HG03060 (cell line): ENCODE results near the gene RAP1GAP2.
"Not testable (repeated sequence)": the region's sequence is repeated elsewhere in the genome, so short reads cannot be mapped to it uniquely, and the experiment has no call there.

Experiments
- ATAC-seq: cut with Tn5 transposase; IDR thresholded peaks from one replicate; pipeline ENCODE4 v1.9.1; 2021; ENCODE audit warnings: low read depth, moderate number of reproducible peaks; ENCODE audit not compliant: unreplicated experiment

Gene RAP1GAP2

GRCh38 chr17:2814049-2814448 is 17.8 kb downstream of the RAP1GAP2 start:
- no peak for ATAC-seq

GRCh38 chr17:2814481-2815341 is 18.5 kb downstream of the RAP1GAP2 start:
- no peak for ATAC-seq

- no peak for ATAC-seq
Observed at GRCh38 chr17:2815781-2816185, 19.5 kb downstream of the RAP1GAP2 start.

GRCh38 chr17:2816688-2817087 is 20.4 kb downstream of the RAP1GAP2 start:
- ATAC-seq, result no peak

- ATAC-seq, result not testable (repeated sequence)
Observed at GRCh38 chr17:2819294-2819693, 23.1 kb downstream of the RAP1GAP2 start.

- no peak for ATAC-seq
Observed at GRCh38 chr17:2819921-2820501, 23.8 kb downstream of the RAP1GAP2 start.

GRCh38 chr17:2821868-2822267 is 25.6 kb downstream of the RAP1GAP2 start:
- ATAC-seq, result no peak

GRCh38 chr17:2822358-2822757 is 26.1 kb downstream of the RAP1GAP2 start:
- no peak for ATAC-seq

DNA sequence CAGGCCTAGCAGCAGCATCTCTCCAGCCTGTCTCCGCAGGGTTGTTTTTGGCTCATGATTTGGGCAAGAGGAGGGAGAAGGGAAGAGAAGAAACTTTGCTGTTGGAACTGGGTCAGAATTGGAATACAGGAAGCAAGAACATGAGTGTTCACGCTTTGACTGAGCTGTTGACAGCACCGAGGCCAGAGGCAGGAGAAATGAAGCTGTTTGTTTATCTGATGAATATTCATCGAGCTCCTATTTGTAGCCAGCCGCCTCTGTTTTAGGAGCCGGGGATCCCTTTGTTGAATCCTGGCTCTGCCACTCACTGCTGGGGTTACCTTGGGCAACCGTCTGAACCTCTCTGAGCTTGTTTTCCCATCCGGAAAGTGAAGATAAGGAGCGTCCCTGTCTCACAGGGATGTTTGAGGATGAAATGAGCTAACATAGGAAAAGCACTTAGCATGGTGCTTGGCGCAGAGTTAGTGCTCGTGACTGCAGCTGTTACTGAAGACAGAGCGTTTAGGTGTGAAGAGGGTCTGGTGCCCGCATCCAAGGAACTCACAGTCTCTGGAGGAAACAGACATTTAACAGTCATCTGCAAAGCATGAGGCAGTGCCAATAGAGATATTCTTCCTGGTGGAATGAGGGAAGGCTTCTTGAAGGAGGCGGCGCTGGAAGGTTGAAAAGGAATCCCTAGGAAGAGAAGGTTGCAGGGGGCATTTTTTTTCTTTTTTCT is 29.2 kb downstream of the RAP1GAP2 start:
- no peak for ATAC-seq

DNA sequence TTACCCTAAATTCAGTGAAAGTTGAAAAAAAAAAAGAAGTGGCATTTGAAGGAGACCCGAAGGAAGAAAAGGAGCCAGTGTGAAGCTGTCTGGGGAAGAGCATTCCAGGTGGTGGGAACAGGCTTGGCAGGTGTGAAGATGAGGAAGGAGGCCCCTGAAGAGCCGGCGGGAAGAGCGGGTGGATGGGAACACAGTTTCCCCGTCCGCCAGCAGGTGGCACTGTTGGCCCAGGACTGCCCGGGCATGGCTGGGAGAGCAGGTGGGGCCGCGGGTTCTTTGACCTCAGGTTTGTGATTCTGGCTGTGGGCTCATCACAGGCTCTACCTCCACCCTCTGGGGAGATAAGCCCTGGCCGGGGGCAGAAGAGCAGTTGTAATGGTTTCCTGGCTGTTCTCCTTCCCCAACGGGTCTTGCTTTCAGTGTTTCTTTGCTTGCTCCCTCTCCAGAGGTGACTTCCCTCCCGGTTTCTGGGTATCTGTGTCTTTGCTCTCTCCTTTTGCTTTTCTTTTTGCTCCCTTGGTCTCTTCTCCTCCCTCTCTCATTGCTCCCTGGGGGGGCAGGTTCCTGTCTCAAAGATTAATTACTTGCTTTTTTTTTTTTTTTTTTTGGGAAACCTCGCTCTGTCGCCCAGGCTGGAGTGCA is 32.3 kb downstream of the RAP1GAP2 start:
- no peak for ATAC-seq

DNA sequence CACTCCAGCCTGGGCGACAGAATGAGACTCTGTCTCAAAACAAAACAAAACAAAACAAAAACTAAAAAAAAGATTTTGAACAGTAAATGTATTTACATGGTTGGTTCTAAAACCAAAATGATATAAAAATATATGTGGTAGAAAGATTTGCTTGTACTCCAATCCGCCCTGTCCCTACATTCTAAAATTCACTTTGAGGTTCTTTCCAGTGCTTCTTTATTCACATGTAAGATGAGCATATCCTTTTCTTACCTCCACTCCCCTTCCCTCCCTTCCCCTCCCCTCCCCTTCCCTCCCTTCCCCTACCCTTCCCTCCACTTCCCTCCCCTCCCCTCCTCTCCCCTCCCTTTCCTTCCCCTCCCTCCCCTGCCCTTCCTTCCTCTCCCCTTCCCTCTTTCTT is 34.4 kb downstream of the RAP1GAP2 start:
- no peak for ATAC-seq

DNA sequence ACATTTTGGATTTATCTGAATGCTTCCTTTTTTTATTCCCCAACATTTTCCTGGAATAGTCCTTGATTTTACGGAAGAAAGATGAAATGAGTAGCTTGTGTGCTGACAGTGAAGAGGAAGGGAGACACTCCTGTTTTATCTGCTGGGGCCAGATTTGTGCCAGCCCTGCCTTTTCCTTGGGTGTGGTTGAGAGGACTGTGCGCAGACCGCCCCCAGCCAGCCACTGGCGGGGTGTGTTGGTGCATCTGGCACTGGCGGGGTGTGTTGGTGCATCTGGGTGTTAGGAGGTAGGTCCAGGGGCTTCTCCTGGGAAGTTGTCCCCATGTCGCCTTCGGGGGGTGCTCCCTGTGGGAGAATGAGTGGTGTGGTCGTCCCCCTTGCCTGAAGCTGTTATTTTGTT is 39.5 kb downstream of the RAP1GAP2 start:
- ATAC-seq, result no peak

DNA sequence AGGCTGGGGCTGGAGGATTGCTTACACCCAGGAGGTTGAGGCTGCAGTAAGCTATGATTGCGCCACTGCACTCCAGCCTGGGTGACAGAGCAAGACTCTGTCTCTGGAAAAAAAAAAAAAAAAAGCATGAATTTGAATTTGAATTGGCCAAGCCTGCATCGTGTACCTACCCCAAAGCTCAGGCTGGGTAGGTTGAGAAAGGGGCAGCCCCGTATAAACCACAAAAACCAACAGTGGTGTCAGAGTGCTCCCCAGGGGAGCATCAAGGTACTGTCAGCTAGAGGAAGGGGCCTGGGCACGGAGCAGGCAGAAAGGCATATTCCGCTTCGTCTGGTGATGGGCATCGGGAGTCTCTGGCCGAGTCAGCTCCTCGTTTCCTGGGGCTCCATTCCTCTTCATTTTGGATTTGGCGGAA is 40.9 kb downstream of the RAP1GAP2 start:
- peak; percentile 57 for ATAC-seq

DNA sequence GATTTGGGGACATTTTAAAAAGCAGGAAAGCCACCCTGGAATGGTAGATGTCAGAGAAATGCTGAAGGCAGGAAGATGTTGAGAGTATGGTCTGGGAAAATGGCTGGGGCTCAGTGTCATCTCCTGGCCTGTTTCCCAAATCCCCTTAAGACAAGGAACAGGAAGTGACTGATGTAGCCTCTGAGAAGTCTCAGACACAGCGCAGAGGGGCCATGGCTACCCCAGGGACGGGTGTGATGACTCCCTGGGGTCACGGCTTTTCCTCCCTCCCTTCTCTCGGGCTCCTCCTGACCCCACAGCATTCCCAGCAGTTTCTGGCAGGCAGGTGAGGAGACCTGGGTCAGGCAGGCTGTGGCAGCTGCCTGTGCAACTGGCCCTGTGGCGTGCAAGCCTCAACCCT is 45.4 kb downstream of the RAP1GAP2 start:
- ATAC-seq, result no peak

DNA sequence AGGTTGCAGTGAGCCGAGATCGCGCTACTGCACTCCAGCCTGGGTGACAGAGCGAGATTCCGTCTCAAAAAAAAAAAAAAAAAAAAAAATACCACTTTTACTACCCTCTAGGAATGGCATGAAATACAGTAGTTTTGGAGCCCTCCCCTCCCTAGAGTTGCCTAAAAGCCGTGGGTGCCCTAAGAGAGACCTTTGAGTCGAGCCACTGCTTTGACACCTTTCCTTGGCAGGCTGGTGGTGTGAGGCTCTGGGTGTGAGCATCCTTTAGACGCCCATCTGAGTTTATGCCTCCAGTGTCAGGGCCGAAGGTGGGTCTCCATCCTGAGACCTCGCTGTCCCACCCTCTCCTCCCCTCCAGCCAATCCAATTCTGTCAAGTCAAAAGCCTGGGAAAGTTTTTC is 46.2 kb downstream of the RAP1GAP2 start:
- no peak for ATAC-seq

DNA sequence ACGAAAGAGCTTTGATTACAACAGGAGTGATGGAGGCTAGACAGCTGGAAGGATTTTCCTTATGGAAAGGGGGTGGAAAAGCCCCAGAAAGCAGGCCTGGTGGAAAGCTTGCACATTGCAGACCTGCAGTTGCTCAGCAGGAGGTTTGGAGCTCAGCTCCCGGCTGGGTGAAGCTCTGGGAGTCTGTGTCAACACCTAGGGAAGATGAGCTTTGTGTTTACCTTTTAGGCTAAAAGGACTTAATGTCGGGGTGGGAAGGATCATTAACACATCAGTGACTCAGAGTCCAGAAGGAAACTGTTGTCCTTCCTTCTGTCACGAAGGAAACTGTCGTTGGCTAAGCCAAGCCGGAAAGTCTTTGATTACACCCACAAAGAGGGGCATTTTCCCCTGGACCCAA is 48.2 kb downstream of the RAP1GAP2 start:
- ATAC-seq, result no peak

DNA sequence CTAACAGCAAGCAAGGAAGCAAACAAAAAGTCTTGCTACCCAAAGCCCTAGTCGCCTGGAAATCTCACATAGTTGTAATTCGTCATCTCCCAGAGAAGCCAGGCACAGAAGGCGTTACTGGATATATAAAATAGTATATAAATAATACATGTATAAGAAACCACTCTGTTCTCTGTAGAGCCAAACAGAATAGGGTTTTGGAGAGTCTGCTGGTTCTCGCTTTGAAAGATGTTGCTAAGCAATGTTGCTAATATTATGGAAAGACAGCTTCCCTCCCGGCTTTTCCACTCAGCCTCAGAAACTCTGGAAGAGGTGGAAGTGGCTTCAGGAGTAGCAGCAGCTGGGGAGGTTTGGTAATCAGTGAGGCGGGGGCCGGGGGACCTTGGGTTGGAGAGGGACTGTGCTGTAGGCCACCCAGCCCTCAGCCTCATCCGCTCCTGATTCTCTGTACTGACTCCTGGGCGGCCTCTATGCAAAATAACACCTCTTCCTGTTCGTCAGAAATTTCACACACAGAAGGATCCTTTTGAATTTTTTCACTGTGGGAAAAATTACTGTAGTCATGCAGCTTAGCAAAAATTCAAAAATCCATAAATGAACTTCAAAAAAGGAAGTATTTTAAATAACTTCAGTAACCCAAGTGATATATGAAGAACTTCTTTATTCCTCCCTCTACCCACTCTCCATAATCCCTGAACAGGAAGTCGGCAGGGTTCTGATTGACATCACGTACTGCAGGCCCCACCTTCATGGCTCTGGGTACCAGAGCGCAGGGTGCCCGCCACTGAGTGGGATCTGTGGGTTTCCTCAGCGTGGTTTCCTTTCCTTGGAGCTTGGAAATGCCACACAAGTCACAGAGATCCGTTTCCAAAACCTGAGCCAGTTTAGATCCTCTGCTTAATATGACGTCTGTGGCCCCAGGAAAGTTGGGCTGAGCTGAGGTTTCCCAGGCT is 51.4 kb downstream of the RAP1GAP2 start:
- no peak for ATAC-seq

- ATAC-seq, result no peak
Observed at GRCh38 chr17:2849327-2849670, 53.1 kb downstream of the RAP1GAP2 start.

- no peak for ATAC-seq
Observed at GRCh38 chr17:2850991-2851390, 54.8 kb downstream of the RAP1GAP2 start.

DNA sequence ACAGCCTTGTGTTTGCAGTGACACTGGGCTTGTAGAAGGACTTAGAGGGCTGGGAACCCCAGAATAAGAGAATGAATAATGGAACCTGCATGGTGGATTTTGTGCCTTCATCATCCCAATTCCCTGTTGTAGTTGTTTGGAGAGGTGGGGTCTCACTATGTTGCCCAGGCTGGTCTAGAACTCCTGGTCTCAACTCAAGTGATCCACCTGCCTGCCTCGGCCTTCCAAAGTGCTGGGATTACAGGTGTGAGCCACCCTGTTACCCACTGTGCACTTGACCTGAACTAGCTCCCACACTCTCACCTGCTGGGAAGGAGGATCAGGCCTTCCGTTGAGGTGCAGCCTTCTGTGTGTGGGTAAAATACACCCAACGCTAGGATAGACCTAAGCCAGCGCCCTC is 55.4 kb downstream of the RAP1GAP2 start:
- ATAC-seq, result no peak
